ENCODE results near the gene FYN. TPM values are rescaled to one million over a fixed set of nuclear protein-coding genes. Genes with fewer than 3 reads are reported as not detected.
"Not testable (repeated sequence)": the region's sequence is repeated elsewhere in the genome, so short reads cannot be mapped to it uniquely, and the experiment has no call there.

FYN gene
- polyA plus RNA-seq, 3 donors: 9.5 to 103 (median 56.7) TPM

- WGBS, 3 donors: 85 to 89% (median 86%) methylated on average over 5 of the region's 5 CpGs
- H3K27ac ChIP-seq (ENCODE audit: low read depth, low read length): no peak overlapping the region
Observed at GRCh38 chr6:111840803-111841202, 32.4 kb downstream of the FYN start.

GRCh38 chr6:111838749-111839484, 34.3 kb downstream of the FYN start:
- no peak overlapping the region for H3K27ac ChIP-seq (ENCODE audit: low read depth, low read length)
- WGBS, 3 donors: 76 to 79% (median 79%) methylated on average over 5 of the region's 5 CpGs

- H3K27ac ChIP-seq (ENCODE audit: low read depth, low read length): no peak overlapping the region
- 81 to 91% (median 84%) methylated on average over 8 of the region's 8 CpGs for WGBS, 3 donors
Observed at GRCh38 chr6:111837641-111838500, 35.4 kb downstream of the FYN start.

GRCh38 chr6:111837007-111837406, 36.2 kb downstream of the FYN start:
- no peak overlapping the region for H3K27ac ChIP-seq (ENCODE audit: low read depth, low read length)
- WGBS, 3 donors: 91 to 95% (median 93%) methylated on average over 6 of the region's 6 CpGs

GRCh38 chr6:111835807-111836206, 37.4 kb downstream of the FYN start:
- 20 to 94% (median 88%) methylated on average over 1 of the region's 1 CpG for WGBS, 3 donors
- H3K27ac ChIP-seq (ENCODE audit: low read depth, low read length): no peak overlapping the region

GRCh38 chr6:111835398-111835797, 37.9 kb downstream of the FYN start:
- 51 to 84% (median 79%) methylated on average over 7 of the region's 7 CpGs for WGBS, 3 donors

GRCh38 chr6:111834356-111834755, 38.9 kb downstream of the FYN start:
- WGBS, 3 donors: 80 to 93% (median 88%) methylated on average over 4 of the region's 4 CpGs
- no peak overlapping the region for H3K27ac ChIP-seq (ENCODE audit: low read depth, low read length)

More at GRCh38 chr6:111835398-111835797, 37.9 kb downstream of the FYN start:
- not testable (repeated sequence) for H3K27ac ChIP-seq (ENCODE audit: low read depth, low read length)

- WGBS, 3 donors: 72 to 85% (median 74%) methylated on average over 1 of the region's 1 CpG
- no peak overlapping the region for H3K27ac ChIP-seq (ENCODE audit: low read depth, low read length)
Observed at GRCh38 chr6:111832833-111833418, 40.3 kb downstream of the FYN start.

GRCh38 chr6:111831408-111831807, 41.8 kb downstream of the FYN start:
- H3K27ac ChIP-seq (ENCODE audit: low read depth, low read length): no peak overlapping the region
- WGBS, 3 donors: 61 to 81% (median 79%) methylated on average over 2 of the region's 2 CpGs

GRCh38 chr6:111829998-111830397, 43.3 kb downstream of the FYN start:
- 36 to 69% (median 59%) methylated on average over 2 of the region's 2 CpGs for WGBS, 3 donors

GRCh38 chr6:111829581-111829980, 43.7 kb downstream of the FYN start:
- 88 to 92% (median 89%) methylated on average over 3 of the region's 3 CpGs for WGBS, 3 donors
- H3K27ac ChIP-seq (ENCODE audit: low read depth, low read length): no peak overlapping the region

More at GRCh38 chr6:111829998-111830397, 43.3 kb downstream of the FYN start:
- no peak overlapping the region for H3K27ac ChIP-seq (ENCODE audit: low read depth, low read length)

GRCh38 chr6:111828809-111829208, 44.4 kb downstream of the FYN start:
- no peak overlapping the region for H3K27ac ChIP-seq (ENCODE audit: low read depth, low read length)
- 56 to 87% (median 71%) methylated on average over 2 of the region's 2 CpGs for WGBS, 3 donors

- H3K27ac ChIP-seq (ENCODE audit: low read depth, low read length): no peak overlapping the region
- 82 to 93% (median 89%) methylated on average over 4 of the region's 4 CpGs for WGBS, 3 donors
Observed at GRCh38 chr6:111825439-111826086, 47.7 kb downstream of the FYN start.

- no peak overlapping the region for H3K27ac ChIP-seq (ENCODE audit: low read depth, low read length)
- 76 to 78% (median 76%) methylated on average over 4 of the region's 4 CpGs for WGBS, 3 donors
Observed at GRCh38 chr6:111824608-111825337, 48.5 kb downstream of the FYN start.

- H3K27ac ChIP-seq (ENCODE audit: low read depth, low read length): no peak overlapping the region
- whole genome bisulfite sequencing, 3 donors: 46 to 62% (median 47%) methylated on average over 4 of the region's 4 CpGs
Observed at GRCh38 chr6:111823831-111824607, 49.2 kb downstream of the FYN start.

- 91 to 92% (median 92%) methylated on average over 6 of the region's 6 CpGs for WGBS, 3 donors
- no peak overlapping the region for H3K27ac ChIP-seq (ENCODE audit: low read depth, low read length)
Observed at GRCh38 chr6:111823012-111823411, 50.2 kb downstream of the FYN start.

- WGBS, 3 donors: 81 to 95% (median 92%) methylated on average over 3 of the region's 3 CpGs
- H3K27ac ChIP-seq (ENCODE audit: low read depth, low read length): no peak overlapping the region
Observed at GRCh38 chr6:111819458-111819857, 53.8 kb downstream of the FYN start.

Measured in adipose tissue (tissue), 3 donors.